ENCODE results near the gene MED1.
"Not testable (repeated sequence)": the region's sequence is repeated elsewhere in the genome, so short reads cannot be mapped to it uniquely, and the experiment has no call there.

DNA sequence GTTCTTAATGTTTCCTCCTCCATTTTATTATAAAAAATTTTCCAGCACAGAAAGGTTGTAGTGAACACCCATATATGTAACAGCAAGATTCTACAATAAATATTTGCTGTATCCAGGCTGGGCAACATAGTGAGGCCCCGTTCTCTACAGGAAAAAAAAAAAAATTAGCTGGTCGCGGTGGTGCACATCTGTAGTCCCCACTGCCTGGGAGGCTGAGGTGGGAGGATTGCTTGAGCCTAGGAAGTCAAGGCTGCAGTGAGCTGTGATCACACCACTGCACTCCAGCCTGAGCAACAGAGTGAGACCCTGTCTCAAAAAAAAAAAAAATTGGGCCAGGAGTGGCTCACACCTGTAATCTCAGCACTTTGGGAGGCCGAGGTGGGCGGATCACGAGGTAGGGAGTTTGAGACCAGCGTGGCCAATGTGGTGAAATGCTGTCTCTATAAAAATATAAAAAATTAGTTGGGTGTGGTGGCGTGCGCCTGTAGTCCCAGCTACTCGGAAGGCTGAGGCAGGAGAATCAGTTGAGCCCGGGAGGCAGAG is 13.6 kb upstream of the MED1 start:
- TF ChIP-seq, protein P1, sequence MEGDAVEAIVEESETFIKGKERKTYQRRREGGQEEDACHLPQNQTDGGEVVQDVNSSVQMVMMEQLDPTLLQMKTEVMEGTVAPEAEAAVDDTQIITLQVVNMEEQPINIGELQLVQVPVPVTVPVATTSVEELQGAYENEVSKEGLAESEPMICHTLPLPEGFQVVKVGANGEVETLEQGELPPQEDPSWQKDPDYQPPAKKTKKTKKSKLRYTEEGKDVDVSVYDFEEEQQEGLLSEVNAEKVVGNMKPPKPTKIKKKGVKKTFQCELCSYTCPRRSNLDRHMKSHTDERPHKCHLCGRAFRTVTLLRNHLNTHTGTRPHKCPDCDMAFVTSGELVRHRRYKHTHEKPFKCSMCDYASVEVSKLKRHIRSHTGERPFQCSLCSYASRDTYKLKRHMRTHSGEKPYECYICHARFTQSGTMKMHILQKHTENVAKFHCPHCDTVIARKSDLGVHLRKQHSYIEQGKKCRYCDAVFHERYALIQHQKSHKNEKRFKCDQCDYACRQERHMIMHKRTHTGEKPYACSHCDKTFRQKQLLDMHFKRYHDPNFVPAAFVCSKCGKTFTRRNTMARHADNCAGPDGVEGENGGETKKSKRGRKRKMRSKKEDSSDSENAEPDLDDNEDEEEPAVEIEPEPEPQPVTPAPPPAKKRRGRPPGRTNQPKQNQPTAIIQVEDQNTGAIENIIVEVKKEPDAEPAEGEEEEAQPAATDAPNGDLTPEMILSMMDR (IDR thresholded peaks at IDR 0.05), result not testable (repeated sequence)
- not testable (repeated sequence) for TF ChIP-seq POLR2A (IDR thresholded peaks at IDR 0.05)

Measured in body of pancreas (tissue), 4 donors.